HFF-Myc (cell line): ENCODE data around the gene NOL4L.

ENCODE experiments used
- DNase-seq: peaks from one replicate; pipeline ENCODE4 v3.0.0-alpha.2; 2011; ENCODE audit warnings: low read depth; ENCODE audit errors: extremely low read depth
- H3K4me3 ChIP-seq: replicated peaks from 2 replicates; pipeline ENCODE4 v1.5.1; 2011; ENCODE audit warnings: low read depth, mild to moderate bottlenecking, control low read depth, low read length
- CTCF ChIP-seq: IDR thresholded peaks from 2 replicates; pipeline ENCODE4 v1.5.1; 2012; ENCODE audit warnings: mild to moderate bottlenecking, low read depth, low read length, control low read depth; ENCODE audit errors: missing control alignments

NOL4L gene

GRCh38 chr20:32449057-32449889, 135.9 kb downstream of the NOL4L start:
- no peak for DNase-seq
- TF ChIP-seq CTCF = no peak
- H3K4me3 ChIP-seq = no peak overlapping the region

DNA sequence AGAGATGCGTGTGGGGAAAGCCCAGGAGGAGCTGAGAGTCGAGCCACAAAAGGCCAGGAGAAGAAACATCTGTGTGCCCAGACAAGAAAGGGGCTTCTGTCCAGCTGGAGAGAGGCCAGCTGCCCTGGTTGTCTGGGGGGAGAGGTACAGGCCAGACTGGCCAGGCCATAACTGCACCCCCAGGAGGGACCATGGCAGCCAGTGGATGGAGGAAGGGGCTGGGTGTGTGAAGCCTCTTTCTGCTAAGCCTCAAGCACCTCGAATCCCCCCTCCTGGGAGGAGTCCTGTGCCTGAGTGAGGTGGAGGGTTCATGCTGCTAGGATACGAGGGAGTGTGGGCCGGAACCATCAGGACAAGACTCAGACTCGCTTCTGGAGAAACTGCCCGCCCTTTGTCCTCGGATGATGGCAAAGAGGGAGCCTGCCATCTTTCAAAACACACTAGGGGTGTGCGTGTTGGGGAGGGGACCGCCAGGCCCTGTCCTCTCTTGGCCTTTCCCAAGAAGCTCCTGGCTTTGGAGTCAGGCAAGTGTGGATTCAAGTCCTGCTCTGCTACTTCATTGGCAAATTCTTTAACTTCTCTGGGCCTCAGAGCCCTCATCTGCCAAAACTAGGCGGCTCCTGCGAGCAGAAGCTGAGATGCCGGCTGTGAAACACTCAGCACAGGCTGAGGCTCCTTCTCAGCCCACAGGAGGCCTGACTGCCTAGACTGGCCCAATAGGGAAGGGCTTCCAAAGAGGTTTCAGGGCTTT, 136.7 kb downstream of the NOL4L start:
- no peak for DNase-seq
- no peak overlapping the region for H3K4me3 ChIP-seq
- TF ChIP-seq CTCF = no peak

DNA sequence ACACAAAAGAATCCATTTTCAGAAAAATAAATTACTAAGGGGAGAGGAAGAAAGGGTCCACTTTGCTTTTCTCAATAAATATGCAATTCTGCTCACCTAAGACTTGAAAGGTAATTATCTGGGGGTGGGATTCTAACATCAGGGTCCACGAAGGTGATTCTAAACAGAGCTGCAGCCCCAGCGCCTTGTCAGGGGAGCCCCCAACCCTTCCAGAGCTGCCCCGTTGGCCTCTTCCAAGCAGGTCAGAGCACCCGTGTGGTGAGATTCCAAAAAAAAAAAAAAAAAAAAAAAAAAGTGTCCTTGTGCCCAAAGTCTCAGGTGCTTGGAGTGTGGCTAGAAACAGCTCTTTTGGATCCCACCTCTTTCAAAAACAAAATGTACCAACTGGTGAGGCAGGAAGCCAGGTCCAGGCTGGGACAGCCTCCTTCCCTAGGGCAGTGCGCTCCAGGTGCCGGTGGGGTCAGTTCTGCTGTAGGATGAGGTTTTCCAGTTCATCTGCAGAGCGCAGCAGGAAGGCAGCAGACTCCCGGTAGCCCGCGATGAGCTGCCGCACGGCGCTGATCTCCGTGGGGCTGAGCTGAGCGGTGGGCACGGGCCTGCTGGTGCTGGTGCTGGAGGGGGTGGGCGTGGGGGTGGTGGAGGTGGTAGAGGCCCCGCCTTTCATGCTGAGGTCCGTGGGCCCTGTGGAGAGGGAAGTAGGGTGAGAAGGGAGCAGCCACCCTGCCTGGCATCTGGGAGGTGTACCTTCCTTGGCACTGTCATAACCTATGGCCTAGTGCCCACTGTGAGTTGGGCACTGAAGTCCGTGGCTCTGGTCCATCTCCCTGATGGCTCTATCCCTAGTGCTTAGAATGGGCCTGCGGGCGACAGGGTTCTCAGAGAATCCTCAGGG, 137.8 kb downstream of the NOL4L start:
- DNase-seq = no peak
- TF ChIP-seq CTCF = no peak
- no peak overlapping the region for H3K4me3 ChIP-seq

DNA sequence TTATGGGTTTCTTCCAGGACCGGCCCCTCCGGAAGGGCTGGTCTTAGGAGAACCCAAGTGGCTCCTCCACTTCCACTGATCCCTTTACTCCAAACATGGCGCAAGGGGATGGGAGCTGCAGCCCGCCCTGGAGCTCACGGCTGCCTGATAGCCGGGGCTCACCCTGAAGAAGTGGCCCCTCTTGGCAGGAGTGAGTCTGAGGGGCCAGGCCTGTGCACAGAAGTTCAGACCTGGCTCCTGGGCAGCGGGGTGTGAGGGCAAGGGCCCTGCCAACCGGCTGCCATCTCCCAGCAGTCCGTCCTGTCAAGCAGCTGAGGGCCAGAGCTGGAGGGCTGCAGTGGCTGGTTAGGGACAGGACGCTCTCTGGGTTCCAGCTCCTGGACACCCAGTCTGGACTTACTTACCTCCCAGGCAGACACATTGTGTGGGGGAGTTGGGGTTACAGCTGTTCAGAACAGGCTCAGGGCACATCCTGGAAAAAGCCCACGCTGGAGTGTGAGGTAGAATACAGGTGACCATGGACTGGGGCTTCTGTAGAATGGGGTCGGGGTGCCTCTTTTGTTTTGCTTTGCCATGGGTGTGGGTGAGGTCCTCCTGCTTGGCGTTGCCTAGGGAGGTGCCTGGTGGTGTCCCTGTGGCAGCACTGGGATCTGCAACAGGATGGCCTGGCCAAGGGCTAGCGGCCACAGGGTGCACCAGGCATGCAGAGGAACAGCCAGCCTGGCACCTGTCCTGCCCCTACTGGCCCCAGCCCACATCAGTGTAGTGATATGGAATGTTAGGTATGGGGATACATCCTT, 138.6 kb downstream of the NOL4L start:
- DNase-seq = no peak
- H3K4me3 ChIP-seq = no peak overlapping the region
- TF ChIP-seq CTCF = no peak

GRCh38 chr20:32445539-32446273, 139.4 kb downstream of the NOL4L start:
- TF ChIP-seq CTCF = no peak
- no peak for DNase-seq
- no peak overlapping the region for H3K4me3 ChIP-seq
